ENCODE results near the gene UMODL1. TPM values are rescaled to one million over a fixed set of nuclear protein-coding genes. Genes with fewer than 3 reads are reported as not detected.

Gene UMODL1
- total RNA-seq, 1 experiment from 2014 or later, result not detected

DNA sequence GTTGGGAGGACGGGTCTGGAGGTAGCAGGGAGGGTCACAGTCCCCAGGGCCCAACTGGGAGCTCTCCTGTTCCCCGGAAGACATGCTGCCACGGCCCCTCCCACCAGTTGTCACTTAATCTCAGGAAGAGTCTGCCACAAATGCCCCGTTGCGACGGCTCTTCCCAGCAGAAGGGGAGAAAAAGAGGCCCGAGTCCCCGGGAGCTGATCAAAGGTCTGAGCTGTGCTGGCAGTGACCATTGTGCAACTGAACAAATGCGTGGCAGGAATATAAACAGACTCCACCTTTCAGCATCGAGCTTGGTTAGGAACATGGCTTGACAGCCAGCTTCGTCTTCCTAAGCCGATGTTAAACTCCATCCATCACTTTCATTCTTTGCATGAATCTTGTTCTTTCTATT lies 33.2 kb upstream of the UMODL1 start:
- Mint-ChIP-seq H3K27me3 (ENCODE audit: low read depth) (peaks cover 31% of the 10 kb centered on the region), H3K4me3 (no peak overlapping the region), H3K4me1 (peaks cover 10 to 14% of the 10 kb centered on the region in 2 experiments), H3K27ac (no peak overlapping the region), H3K9me3 (peaks cover 0 to 6% of the 10 kb centered on the region in 2 experiments; a peak in 2 of 5 replicates), H3K36me3 (ENCODE audit: insufficient read depth in 1 of 3, low read depth in 3 of 3) (no peaks in the 10 kb centered on the region; a peak in 1 of 7 replicates)
- Histone ChIP-seq H2BK15ac (ENCODE audit: low read depth, low read length) (no peak overlapping the region), H3K56ac (ENCODE audit: insufficient read length, low read depth, low read length) (no peak overlapping the region), H3K79me2 (ENCODE audit: insufficient read depth, low read length) (no peaks in the 10 kb centered on the region), H3K14ac (ENCODE audit: insufficient read depth, low read length) (no peak overlapping the region), H2BK12ac (ENCODE audit: insufficient read length, low read depth, low read length) (no peak overlapping the region), H3K23me2 (ENCODE audit: insufficient read length, low read depth, low read length, poor library complexity, severe bottlenecking) (no peaks in the 10 kb centered on the region), H3K27ac (ENCODE audit: insufficient read length, low read depth, low read length) (no peak overlapping the region), H2AFZ (ENCODE audit: low read length) (no peak overlapping the region), H4K91ac (ENCODE audit: insufficient read length, low read depth, low read length) (no peak overlapping the region), H2BK20ac (ENCODE audit: low read depth, low read length, poor library complexity, severe bottlenecking) (no peak overlapping the region), H3K9me3 (ENCODE audit: control insufficient read depth, low read depth, low read length) (no peaks in the 10 kb centered on the region), H3K23ac (ENCODE audit: insufficient read length, low read depth, low read length) (no peak overlapping the region), H3T11ph (ENCODE audit: low read length) (no peak overlapping the region), H2AK5ac (ENCODE audit: insufficient read length, low read length) (no peak overlapping the region), H3K9ac (ENCODE audit: extremely low read depth, insufficient read length, low read length) (no peak overlapping the region), H3K4ac (ENCODE audit: low read depth, low read length) (no peak overlapping the region), H4K5ac (ENCODE audit: insufficient read length, low read depth, low read length) (no peak overlapping the region), H3K4me1 (ENCODE audit: insufficient read depth, low read length) (no peaks in the 10 kb centered on the region), H2BK120ac (ENCODE audit: low read depth, low read length, poor library complexity, severe bottlenecking) (no peak overlapping the region), H4K20me1 (ENCODE audit: control insufficient read depth, insufficient read depth, insufficient read length) (no peaks in the 10 kb centered on the region), H4K8ac (replicated peaks; ENCODE audit: insufficient read length, low read depth, low read length) (no peak overlapping the region), H3K79me1 (ENCODE audit: insufficient read depth, low read depth, low read length, poor library complexity, severe bottlenecking) (no peaks in the 10 kb centered on the region), H2BK5ac (ENCODE audit: insufficient read length, low read length) (no peak overlapping the region), H3K27me3 (ENCODE audit: insufficient read depth, low read length) (no peaks in the 10 kb centered on the region), H3K18ac (ENCODE audit: insufficient read length, low read depth, low read length) (no peak overlapping the region), H3K4me2 (ENCODE audit: insufficient read depth, insufficient read length, low read length) (no peak overlapping the region)
- DNase-seq, result no peak
- no peak for TF ChIP-seq CTCF (conservative IDR thresholded peaks at IDR 0.05)
- WGBS (ENCODE audit: extremely low coverage, insufficient read length, low lambda C conversion rate), result no CpG with 5 or more reads among the region's 12 CpGs
